Epithelial cell of proximal tubule (primary cell): ENCODE results near the gene DKC1. TPM values are rescaled to one million over a fixed set of nuclear protein-coding genes. Genes with fewer than 3 reads are reported as not detected.
"Not testable (repeated sequence)": the region's sequence is repeated elsewhere in the genome, so short reads cannot be mapped to it uniquely, and the experiment has no call there.

Experiments
- DNase-seq: peaks from one replicate; pipeline ENCODE4 v3.0.0-alpha.2; 2011; ENCODE audit warnings: low read depth
- H3K4me3 ChIP-seq: 2 replicates; pipeline ENCODE4 v1.5.1; 2011; ENCODE audit warnings: low read depth, mild to moderate bottlenecking, low read length
- total RNA-seq: library from RNA; depleted of rRNA; stranded (reverse); fragments of >200 nt; gene quantifications from 2 replicates; pipeline ENCODE4 v1.2.3, GENCODE V29; 2015
- TF ChIP-seq, protein P1 (sequence below): conservative IDR thresholded peaks from 2 replicates; pipeline ENCODE4 v1.5.1; 2012; ENCODE audit warnings: low read depth, mild to moderate bottlenecking, low read length

The DKC1 gene
- total RNA-seq, 1 donor from 2014 or later = 41.2 TPM

DNA sequence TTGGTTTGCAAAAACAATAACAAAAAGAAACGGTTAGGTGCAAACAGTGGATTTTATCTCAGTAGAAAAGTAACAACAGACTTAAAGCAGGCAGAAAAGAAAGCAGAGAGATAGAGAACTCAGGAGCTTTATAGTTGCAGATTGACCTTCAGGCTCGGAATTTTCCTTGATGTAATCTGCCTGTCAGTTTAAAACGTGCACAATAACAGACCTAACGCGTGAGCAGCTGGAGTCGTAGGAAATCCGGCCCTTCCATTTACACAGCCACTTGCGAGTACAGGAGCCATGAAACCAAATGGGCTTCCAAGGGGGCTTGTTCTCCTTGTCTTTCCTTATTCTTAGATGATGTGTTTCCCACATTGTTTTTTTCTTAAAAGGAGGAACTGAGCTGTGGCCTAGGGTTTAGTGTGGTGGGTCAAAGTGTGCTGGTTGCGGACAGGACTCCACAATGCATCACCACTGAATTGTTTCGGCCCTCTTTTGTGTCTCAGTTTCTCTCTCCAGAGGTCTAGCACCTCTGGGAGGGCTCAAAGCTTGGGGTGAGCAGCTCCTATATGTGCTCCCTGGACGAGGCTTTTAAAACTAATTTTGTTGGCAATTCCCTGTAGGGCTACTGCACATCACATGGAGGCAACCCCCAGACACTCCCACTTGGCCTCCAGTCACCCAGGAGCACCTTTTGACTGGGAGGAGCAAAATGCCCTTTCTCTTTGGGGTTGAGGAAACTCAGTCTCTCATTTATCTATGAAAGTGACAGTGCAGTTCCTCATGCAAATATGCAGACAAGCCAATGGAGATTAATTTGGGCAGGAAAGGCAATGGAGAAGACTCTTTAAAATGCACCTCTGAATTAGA is 56.5 kb downstream of the DKC1 start:
- TF ChIP-seq, protein P1, sequence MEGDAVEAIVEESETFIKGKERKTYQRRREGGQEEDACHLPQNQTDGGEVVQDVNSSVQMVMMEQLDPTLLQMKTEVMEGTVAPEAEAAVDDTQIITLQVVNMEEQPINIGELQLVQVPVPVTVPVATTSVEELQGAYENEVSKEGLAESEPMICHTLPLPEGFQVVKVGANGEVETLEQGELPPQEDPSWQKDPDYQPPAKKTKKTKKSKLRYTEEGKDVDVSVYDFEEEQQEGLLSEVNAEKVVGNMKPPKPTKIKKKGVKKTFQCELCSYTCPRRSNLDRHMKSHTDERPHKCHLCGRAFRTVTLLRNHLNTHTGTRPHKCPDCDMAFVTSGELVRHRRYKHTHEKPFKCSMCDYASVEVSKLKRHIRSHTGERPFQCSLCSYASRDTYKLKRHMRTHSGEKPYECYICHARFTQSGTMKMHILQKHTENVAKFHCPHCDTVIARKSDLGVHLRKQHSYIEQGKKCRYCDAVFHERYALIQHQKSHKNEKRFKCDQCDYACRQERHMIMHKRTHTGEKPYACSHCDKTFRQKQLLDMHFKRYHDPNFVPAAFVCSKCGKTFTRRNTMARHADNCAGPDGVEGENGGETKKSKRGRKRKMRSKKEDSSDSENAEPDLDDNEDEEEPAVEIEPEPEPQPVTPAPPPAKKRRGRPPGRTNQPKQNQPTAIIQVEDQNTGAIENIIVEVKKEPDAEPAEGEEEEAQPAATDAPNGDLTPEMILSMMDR = no peak
- no peak for DNase-seq
- H3K4me3 ChIP-seq = no peak overlapping the region

DNA sequence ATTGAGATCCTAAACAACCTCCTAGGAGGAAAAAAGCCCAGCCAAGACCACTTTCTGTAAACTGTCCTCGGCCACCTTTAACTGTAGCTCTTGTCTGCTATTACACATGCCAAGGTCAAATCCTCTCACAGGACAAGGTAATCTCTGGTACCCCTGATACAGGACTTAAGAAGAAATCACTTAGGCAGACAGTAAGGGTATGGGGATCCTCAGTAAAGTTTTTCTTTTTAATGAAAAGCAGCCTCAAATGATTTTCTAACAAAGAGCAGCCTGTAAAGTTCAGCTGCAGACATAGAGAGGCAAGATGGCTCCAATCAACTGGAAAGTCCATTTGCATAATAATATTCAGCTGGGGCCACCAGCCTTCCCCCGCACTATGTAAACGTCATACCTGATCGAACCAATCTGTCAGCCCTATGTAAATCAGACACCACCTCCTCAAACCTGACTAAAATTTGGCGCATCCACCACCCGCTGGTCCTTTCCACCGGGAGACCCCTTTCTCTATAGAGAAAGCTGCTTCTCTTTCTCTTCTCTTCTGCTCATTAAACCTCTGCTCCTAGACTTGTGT is 57.2 kb downstream of the DKC1 start:
- H3K4me3 ChIP-seq = no peak overlapping the region
- DNase-seq = no peak
- TF ChIP-seq, protein P1 = no peak

DNA sequence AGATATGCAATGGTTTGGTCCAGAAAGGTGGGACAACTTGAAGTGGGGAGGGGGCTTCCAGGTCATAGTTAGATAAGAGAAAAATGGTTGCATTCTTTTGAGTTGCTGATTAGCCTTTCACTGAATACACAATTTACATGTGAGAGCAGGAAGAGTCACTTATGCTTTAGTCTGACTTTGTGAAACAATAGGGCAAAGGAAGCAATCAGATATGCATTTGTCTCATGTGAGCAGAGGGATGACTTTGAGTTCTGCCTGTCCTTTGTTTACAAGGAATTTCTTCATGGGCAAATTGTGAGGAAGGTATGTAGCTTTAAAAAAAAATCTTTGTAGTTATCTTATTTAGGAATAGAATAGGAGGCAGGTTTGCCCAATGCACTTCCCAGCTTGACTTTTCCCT is 58.9 kb downstream of the DKC1 start:
- no peak overlapping the region for H3K4me3 ChIP-seq

DNA sequence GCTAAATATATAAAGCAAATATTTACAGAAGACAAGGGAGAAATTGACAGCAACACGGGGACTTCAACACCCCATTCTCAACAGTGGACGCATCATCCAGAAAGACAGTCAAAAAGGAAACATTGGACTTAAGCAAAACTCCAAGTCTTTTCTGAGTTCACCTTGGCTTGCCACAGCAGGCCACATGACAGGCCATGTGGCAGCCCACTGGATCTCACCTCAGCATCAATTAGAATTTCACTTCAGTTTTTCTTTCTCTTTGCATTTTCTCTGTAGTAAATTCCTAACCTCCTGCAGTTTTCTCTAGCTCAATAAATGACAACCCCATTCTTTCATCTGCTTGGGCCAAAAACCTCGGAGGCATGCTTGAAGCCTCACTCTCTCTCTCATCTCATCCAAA is 59.4 kb downstream of the DKC1 start:
- DNase-seq = no peak
- TF ChIP-seq, protein P1 = no peak
- H3K4me3 ChIP-seq = no peak overlapping the region

More for the DNA sequence above, 58.9 kb downstream of the DKC1 start:
- no peak for DNase-seq
- TF ChIP-seq, protein P1 = no peak

DNA sequence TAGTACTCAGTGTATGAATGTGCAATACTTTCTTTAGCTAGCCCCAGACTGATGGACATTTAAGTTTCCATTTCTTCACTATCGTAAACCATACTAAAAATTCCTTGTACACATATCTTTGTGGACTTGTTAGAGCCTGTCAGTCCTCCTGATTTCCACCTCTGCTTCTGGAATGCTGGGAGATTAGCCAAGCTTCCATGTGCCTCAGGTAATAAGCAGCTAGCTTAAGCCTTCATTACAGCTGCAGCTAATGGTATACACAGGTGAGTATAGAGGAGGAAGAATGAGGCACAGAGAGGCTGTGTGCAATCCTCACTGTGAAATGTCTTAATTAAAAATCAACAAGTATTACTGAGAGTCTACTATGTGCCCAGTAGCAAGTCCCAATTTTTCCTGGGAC is 62.0 kb downstream of the DKC1 start:
- TF ChIP-seq, protein P1 = no peak
- H3K4me3 ChIP-seq = no peak overlapping the region
- DNase-seq = no peak

DNA sequence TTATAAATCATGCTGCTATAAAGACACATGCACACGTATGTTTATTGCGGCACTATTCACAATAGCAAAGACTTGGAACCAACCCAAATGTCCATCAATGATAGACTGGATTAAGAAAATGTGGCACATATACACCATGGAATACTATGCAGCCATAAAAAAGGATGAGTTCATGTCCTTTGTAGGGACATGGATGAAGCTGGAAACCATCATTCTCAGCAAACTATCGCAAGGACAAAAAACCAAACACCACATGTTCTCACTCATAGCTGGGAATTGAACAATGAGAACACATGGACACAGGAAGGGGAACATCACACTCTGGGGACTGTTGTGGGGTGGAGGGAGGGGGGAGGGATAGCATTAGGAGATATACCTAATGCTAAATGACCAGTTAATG is 62.9 kb downstream of the DKC1 start:
- DNase-seq, H3K4me3 ChIP-seq: not testable (repeated sequence)

Other genes starting within 250 kb of the DKC1 start
- 24.8 and 31.8 TPM in 2 replicates for gene FAM3A, start 246.6 kb upstream of the DKC1 start, total RNA-seq
- 70.5 and 84.1 TPM in 2 replicates for gene G6PD, start 216.0 kb upstream of the DKC1 start, total RNA-seq
- 15.8 and 21.4 TPM in 2 replicates for gene IKBKG, start 215.2 kb upstream of the DKC1 start, total RNA-seq
- gene CTAG1A, start 177.7 kb upstream of the DKC1 start, total RNA-seq = not detected in 2 replicates
- not detected in 2 replicates for gene CTAG1B, start 143.6 kb upstream of the DKC1 start, total RNA-seq
- gene CTAG2, start 109.3 kb upstream of the DKC1 start, total RNA-seq = not detected in 2 replicates
- gene GAB3, start 11.8 kb upstream of the DKC1 start, total RNA-seq = 0.14 TPM in 1 of 2 replicates, not detected in the other
- 9.2 and 10.3 TPM in 2 replicates for gene MPP1, start 42.6 kb downstream of the DKC1 start, total RNA-seq
- gene SMIM9, start 71.8 kb downstream of the DKC1 start, total RNA-seq = not detected in 2 replicates
- gene F8A1, start 123.5 kb downstream of the DKC1 start, total RNA-seq = 12.6 and 22.5 TPM in 2 replicates